ENCODE results near the gene PTPN3.

The PTPN3 gene

DNA sequence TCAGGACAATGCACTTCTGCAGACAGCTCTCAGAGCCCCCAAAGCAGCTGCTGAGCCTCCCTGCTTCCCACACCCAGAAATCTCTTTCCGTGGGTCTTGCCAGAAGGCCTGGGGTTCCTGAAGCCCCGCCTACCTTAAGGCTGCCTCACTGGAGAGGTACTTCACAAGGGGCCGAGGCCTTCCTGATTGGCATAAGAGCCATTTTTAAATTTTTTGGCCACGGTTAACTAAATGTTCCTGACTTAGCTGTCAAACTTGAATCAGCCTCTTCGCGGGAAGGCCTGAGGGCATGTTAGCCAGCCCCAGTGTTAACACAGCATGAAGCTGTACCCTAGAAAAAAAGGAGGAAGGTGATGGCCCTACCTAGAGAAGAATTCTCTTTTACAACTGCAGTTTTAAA lies 156.5 kb downstream of the PTPN3 start:
- no peak for TF ChIP-seq NFIC (IDR thresholded peaks at IDR 0.05)
- TF ChIP-seq YY1 (IDR thresholded peaks at IDR 0.05; ENCODE audit: low read depth) = no peak
- no peak for TF ChIP-seq RAD21 (IDR thresholded peaks at IDR 0.05; ENCODE audit: low read depth)
- TF ChIP-seq ZBTB7A (IDR thresholded peaks at IDR 0.05; ENCODE audit: low read depth) = no peak
- TF ChIP-seq CREB1 (IDR thresholded peaks at IDR 0.05; ENCODE audit: low read depth) = no peak
- no peak for TF ChIP-seq EGR1 (IDR thresholded peaks at IDR 0.05)
- TF ChIP-seq TAF1 (IDR thresholded peaks at IDR 0.05; ENCODE audit: low read depth) = no peak
- TF ChIP-seq TCF12 (IDR thresholded peaks at IDR 0.05; ENCODE audit: low read depth) = no peak
- TF ChIP-seq TEAD4 (IDR thresholded peaks at IDR 0.05) = no peak
- TF ChIP-seq EP300 (IDR thresholded peaks at IDR 0.05; ENCODE audit: borderline replicate concordance) = no peak
- TF ChIP-seq CEBPB (IDR thresholded peaks at IDR 0.05) = no peak
- TF ChIP-seq, protein P1, sequence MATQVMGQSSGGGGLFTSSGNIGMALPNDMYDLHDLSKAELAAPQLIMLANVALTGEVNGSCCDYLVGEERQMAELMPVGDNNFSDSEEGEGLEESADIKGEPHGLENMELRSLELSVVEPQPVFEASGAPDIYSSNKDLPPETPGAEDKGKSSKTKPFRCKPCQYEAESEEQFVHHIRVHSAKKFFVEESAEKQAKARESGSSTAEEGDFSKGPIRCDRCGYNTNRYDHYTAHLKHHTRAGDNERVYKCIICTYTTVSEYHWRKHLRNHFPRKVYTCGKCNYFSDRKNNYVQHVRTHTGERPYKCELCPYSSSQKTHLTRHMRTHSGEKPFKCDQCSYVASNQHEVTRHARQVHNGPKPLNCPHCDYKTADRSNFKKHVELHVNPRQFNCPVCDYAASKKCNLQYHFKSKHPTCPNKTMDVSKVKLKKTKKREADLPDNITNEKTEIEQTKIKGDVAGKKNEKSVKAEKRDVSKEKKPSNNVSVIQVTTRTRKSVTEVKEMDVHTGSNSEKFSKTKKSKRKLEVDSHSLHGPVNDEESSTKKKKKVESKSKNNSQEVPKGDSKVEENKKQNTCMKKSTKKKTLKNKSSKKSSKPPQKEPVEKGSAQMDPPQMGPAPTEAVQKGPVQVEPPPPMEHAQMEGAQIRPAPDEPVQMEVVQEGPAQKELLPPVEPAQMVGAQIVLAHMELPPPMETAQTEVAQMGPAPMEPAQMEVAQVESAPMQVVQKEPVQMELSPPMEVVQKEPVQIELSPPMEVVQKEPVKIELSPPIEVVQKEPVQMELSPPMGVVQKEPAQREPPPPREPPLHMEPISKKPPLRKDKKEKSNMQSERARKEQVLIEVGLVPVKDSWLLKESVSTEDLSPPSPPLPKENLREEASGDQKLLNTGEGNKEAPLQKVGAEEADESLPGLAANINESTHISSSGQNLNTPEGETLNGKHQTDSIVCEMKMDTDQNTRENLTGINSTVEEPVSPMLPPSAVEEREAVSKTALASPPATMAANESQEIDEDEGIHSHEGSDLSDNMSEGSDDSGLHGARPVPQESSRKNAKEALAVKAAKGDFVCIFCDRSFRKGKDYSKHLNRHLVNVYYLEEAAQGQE (IDR thresholded peaks at IDR 0.05; ENCODE audit: low read depth) = no peak
- TF ChIP-seq USF1 (IDR thresholded peaks at IDR 0.05) = no peak
- TF ChIP-seq MAX (IDR thresholded peaks at IDR 0.05) = no peak
- TF ChIP-seq FOXM1 (IDR thresholded peaks at IDR 0.05; ENCODE audit: borderline replicate concordance, low read depth) = no peak

DNA sequence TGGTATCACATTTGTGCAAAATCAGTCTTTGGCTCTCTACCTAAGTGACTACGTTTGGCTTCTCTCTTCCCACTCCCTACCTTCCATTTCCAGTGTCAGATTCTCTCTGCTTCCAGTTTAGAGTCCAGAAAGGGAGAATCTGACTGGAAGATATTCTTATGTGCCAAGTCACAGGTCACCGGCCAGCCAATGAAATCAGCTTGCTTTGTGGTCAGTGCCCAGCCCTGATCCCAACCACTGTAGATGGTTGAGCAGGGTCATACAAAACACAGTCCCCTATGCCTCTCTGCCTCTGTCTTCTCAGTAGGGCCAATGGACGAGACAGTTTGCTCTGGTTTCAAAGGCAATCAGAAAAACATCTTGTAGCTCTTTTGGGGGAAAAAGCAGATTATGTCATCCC lies 161.7 kb downstream of the PTPN3 start:
- TF ChIP-seq EGR1 (IDR thresholded peaks at IDR 0.05) (no peak), ZBTB7A (IDR thresholded peaks at IDR 0.05; ENCODE audit: low read depth) (no peak), RAD21 (IDR thresholded peaks at IDR 0.05; ENCODE audit: low read depth) (no peak), USF1 (IDR thresholded peaks at IDR 0.05) (no peak), TCF12 (IDR thresholded peaks at IDR 0.05; ENCODE audit: low read depth) (no peak), TEAD4 (IDR thresholded peaks at IDR 0.05) (no peak)

DNA sequence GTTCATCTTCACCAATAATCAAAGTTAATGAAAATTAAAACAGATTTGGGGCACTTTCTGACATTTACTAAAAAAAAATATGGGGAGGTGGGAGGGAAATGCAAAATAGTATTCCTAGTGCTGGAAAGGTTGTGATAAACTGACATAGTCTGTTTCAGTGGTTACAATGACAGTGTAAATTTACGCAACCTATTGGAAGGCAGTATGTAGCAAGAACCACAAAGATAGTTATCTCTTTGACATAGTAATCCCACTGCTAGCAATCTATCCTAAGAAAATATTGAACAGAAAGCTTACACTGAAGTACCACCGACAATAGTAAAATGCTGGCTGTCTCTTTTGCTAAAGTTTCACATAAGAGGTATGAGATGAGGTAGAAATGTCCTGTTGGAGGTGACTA lies 162.2 kb downstream of the PTPN3 start:
- no peak for TF ChIP-seq MAX (IDR thresholded peaks at IDR 0.05)
- no peak for TF ChIP-seq CREB1 (IDR thresholded peaks at IDR 0.05; ENCODE audit: low read depth)
- TF ChIP-seq TCF12 (IDR thresholded peaks at IDR 0.05; ENCODE audit: low read depth) = no peak
- TF ChIP-seq USF1 (IDR thresholded peaks at IDR 0.05) = no peak
- no peak for TF ChIP-seq ZBTB7A (IDR thresholded peaks at IDR 0.05; ENCODE audit: low read depth)
- TF ChIP-seq, protein P1 (IDR thresholded peaks at IDR 0.05; ENCODE audit: low read depth) = no peak
- TF ChIP-seq RAD21 (IDR thresholded peaks at IDR 0.05; ENCODE audit: low read depth) = no peak
- TF ChIP-seq CEBPB (IDR thresholded peaks at IDR 0.05) = no peak
- no peak for TF ChIP-seq FOXM1 (IDR thresholded peaks at IDR 0.05; ENCODE audit: borderline replicate concordance, low read depth)
- TF ChIP-seq TEAD4 (IDR thresholded peaks at IDR 0.05) = no peak
- no peak for TF ChIP-seq EP300 (IDR thresholded peaks at IDR 0.05; ENCODE audit: borderline replicate concordance)
- no peak for TF ChIP-seq TAF1 (IDR thresholded peaks at IDR 0.05; ENCODE audit: low read depth)
- no peak for TF ChIP-seq YY1 (IDR thresholded peaks at IDR 0.05; ENCODE audit: low read depth)
- no peak for TF ChIP-seq EGR1 (IDR thresholded peaks at IDR 0.05)
- TF ChIP-seq NFIC (IDR thresholded peaks at IDR 0.05) = no peak

DNA sequence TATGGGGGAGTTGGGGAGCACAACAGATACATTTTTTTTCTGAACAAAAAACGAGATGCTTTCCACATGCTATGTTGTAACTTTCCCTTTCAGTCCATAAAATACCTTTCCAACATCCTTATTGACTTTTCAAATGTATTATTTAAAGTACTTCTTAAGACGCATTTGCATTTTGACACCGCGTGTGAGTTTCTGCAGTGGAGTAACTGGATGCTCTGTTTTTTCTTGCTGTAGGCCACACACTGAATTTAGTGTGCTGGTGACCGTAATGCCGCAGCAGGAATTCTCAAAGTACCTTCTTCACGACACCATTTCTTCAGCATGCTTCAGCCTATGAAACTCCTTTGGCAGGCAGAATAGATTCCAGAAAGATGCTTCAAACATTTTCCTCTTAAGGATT lies 163.0 kb downstream of the PTPN3 start:
- no peak for TF ChIP-seq TEAD4 (IDR thresholded peaks at IDR 0.05)
- no peak for TF ChIP-seq EP300 (IDR thresholded peaks at IDR 0.05; ENCODE audit: borderline replicate concordance)
- TF ChIP-seq ZBTB7A (IDR thresholded peaks at IDR 0.05; ENCODE audit: low read depth) = no peak
- no peak for TF ChIP-seq EGR1 (IDR thresholded peaks at IDR 0.05)
- no peak for TF ChIP-seq TCF12 (IDR thresholded peaks at IDR 0.05; ENCODE audit: low read depth)
- TF ChIP-seq CEBPB (IDR thresholded peaks at IDR 0.05) = no peak
- TF ChIP-seq CREB1 (IDR thresholded peaks at IDR 0.05; ENCODE audit: low read depth) = no peak
- no peak for TF ChIP-seq RAD21 (IDR thresholded peaks at IDR 0.05; ENCODE audit: low read depth)
- no peak for TF ChIP-seq NFIC (IDR thresholded peaks at IDR 0.05)
- no peak for TF ChIP-seq YY1 (IDR thresholded peaks at IDR 0.05; ENCODE audit: low read depth)
- TF ChIP-seq USF1 (IDR thresholded peaks at IDR 0.05) = no peak
- TF ChIP-seq, protein P1 (IDR thresholded peaks at IDR 0.05; ENCODE audit: low read depth) = no peak
- no peak for TF ChIP-seq FOXM1 (IDR thresholded peaks at IDR 0.05; ENCODE audit: borderline replicate concordance, low read depth)
- TF ChIP-seq MAX (IDR thresholded peaks at IDR 0.05) = no peak
